Activated T-cell treated with anti-CD3 and anti-CD28 coated beads, Interleukin-2, amount 50 U/mL, for 48 hours (primary cell): Measurements from ENCODE around the gene RALY.
"Not testable (repeated sequence)": the region's sequence is repeated elsewhere in the genome, so short reads cannot be mapped to it uniquely, and the experiment has no call there.

Source experiments
- DNase-seq, 2 experiments: peaks; one replicate each; pipeline ENCODE4 v3.0.0-alpha.2; 2020

RALY gene

GRCh38 chr20:34111702-34112599, 118.2 kb downstream of the RALY start, which contains the start of gene EIF2S2:
Gene EIF2S2 (minus strand): TSS chr20:34112243. CDS start chr20:34112110, 133 bp downstream.
- peak; percentile 92 to 95 for DNase-seq

GRCh38 chr20:34112600-34113101, 118.9 kb downstream of the RALY start:
- DNase-seq = peak in 1 of 2 experiments; percentile 44

- DNase-seq = no peak
These were observed 121.1 kb downstream of the RALY start for GRCh38 chr20:34114809-34115208.

GRCh38 chr20:34115232-34115631, 121.5 kb downstream of the RALY start:
- no peak for DNase-seq

- no peak for DNase-seq
These were observed 126.5 kb downstream of the RALY start for GRCh38 chr20:34120213-34120612.

- no peak for DNase-seq
These were observed 128.7 kb downstream of the RALY start for GRCh38 chr20:34122274-34122980.

- DNase-seq = no peak
These were observed 129.6 kb downstream of the RALY start for GRCh38 chr20:34123309-34123708.

- no peak for DNase-seq
These were observed 130.9 kb downstream of the RALY start for GRCh38 chr20:34124469-34125249.

- DNase-seq = no peak
These were observed 134.1 kb downstream of the RALY start for GRCh38 chr20:34127792-34128191.

- DNase-seq = peak; percentile 47 to 63
These were observed 135.9 kb downstream of the RALY start for GRCh38 chr20:34129518-34130162.

- DNase-seq = no peak
These were observed 137.8 kb downstream of the RALY start for GRCh38 chr20:34131491-34131890.

- not testable (repeated sequence) for DNase-seq
These were observed 138.8 kb downstream of the RALY start for GRCh38 chr20:34132491-34132890.

- not testable (repeated sequence) for DNase-seq
These were observed 139.2 kb downstream of the RALY start for GRCh38 chr20:34132943-34133342.

- DNase-seq = not testable (repeated sequence)
These were observed 139.7 kb downstream of the RALY start for GRCh38 chr20:34133365-34133860.
